ENCODE data around the gene CLIP4.
A peak's percentile ranks its signal among the peaks of the same experiment; 100 is the strongest.

Gene CLIP4

DNA sequence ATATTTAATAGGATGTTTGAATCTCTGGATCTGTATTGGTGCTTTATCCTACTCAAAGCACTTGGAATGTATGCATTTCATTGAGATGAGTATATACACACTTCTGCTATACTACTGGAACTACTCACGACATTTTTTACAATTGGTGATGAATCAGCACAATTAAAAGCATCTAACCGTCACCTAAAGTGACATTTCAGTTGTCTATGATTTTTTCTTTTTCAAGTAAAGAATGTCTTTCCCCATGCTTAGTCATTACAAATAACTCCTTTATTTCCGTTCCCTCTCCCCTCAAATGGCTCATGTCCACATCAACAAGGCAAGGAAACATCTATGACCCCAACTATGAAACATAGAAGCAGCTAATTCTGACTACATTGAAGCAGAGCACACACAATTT, 77.3 kb downstream of the CLIP4 start:
- no peak for DNase-seq

DNA sequence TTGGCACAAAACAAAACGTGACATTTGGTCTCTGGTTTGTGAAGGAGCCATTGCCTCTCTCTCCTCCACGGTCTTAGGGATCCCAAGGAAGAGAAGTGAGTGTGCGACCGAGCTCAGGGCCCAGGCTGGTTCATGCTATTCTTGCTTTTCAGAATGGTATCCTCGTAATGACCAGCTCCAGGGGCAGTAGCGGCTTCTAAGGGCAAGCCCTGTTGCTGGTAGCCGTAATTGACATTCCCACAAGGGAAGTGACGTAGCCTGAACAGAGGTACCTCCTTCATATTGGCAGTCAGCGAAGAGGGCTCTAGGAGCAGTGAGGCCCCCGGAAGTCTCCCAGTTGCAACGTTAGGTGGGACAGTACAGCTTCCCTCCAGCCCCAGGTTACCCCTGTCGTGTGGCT, 77.9 kb downstream of the CLIP4 start:
- no peak for DNase-seq

DNA sequence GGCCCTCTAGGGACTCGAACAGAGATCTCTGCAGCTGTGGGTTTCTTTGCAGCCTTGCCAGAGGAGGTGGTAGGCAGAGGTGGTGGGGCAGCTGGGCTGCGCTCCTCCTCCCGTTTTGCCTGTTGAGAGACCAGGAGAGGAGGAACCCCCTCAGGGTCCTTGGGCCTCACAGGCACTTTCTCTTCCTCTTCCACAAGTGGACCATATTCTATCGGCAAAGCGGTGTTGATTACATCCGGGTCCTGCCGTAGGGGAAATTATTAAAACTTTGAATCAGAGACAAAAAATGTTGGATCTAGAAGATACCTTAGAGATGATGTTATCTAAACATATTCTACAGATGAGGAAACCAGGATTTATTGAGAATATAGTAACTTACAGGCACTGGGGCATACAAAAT, 78.5 kb downstream of the CLIP4 start:
- DNase-seq, result no peak

- DNase-seq, result no peak
Observed at GRCh38 chr2:29195796-29196195, 80.6 kb downstream of the CLIP4 start.

GRCh38 chr2:29196792-29197788, 81.9 kb downstream of the CLIP4 start:
- peak; percentile 71 to 80 for DNase-seq

- no peak for DNase-seq
Observed at GRCh38 chr2:29201979-29202378, 86.8 kb downstream of the CLIP4 start.

- no peak for DNase-seq
Observed at GRCh38 chr2:29202819-29203495, 87.7 kb downstream of the CLIP4 start.

GRCh38 chr2:29206941-29207340, 91.7 kb downstream of the CLIP4 start:
- no peak for DNase-seq

GRCh38 chr2:29207352-29208148, 92.3 kb downstream of the CLIP4 start:
- no peak for DNase-seq

DNA sequence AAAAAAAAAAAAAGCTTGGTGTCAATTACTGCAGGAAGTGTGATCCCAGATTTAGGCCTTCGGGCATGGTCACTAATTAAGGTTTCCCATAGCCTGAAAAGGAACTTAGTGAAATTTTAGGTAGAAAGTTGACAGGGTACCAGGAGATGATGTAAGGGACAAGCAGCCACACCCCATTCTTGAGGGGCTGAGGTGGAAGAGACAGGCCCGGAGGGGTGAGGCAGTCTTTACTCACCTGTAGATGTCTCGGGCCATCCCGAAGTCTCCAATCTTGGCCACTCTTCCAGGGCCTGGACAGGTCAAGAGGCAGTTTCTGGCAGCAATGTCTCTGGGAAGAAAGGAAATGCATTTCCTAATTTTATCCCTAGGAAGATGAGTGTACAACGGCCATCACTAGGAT, 94.3 kb downstream of the CLIP4 start:
- no peak for DNase-seq

DNA sequence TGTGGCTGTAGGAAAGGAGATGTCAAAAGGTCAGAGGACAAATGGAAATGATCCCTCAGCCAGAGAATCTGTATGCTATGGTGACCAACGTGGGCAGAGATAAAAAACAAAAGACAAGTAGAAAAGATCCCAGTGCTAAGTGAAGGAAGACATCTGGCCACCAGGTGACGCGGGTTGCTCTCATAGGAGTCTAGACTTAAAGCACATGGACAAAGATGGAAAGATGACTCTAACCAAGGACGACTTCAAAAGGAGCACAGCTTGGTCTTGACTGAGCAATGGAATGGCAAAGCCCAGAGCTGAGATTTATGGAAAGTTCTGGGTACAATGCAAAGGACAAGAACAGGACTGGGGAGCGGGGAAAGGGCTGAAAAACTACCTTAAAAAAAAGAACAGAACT, 96.8 kb downstream of the CLIP4 start:
- no peak for DNase-seq

DNA sequence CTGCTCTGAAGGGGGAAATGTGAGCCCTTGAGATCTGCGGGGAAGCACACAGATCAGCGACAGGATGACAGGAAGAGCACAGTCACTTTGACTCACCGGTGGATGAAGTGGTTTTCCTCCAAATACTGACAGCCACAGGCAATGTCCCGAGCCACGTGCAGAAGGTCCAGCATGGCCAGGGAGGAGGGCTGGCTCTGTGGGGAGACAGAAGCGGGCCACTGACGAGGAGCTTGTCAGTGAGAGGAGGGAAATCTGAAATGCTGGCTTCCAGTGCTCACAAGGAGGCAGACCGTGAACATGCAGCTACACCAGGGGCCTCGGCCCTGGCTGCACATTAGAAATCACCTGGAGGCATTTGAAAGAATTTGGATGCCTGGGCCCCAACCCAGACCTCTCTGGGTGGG, 98.7 kb downstream of the CLIP4 start:
- DNase-seq, result no peak

DNA sequence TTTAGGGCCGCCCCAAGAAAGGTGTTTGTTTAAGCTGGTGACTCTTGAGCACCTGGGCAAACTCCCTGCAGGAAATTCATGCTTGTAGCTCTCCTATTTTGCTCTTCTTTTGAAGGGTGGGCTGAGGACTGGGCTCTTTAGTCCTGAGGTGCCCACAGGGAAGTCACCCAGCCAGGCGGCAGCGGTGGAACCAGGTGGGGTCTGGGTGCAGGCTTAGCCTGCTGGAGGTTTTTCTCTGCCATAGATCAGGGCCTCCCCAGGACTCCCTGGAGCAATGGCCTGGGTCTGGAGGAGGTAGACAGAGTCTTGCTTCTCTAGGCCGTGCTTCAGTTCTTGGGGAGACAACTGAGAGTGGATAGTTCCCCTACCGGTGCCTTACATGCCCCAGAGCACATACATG, 99.9 kb downstream of the CLIP4 start:
- DNase-seq, result no peak

DNA sequence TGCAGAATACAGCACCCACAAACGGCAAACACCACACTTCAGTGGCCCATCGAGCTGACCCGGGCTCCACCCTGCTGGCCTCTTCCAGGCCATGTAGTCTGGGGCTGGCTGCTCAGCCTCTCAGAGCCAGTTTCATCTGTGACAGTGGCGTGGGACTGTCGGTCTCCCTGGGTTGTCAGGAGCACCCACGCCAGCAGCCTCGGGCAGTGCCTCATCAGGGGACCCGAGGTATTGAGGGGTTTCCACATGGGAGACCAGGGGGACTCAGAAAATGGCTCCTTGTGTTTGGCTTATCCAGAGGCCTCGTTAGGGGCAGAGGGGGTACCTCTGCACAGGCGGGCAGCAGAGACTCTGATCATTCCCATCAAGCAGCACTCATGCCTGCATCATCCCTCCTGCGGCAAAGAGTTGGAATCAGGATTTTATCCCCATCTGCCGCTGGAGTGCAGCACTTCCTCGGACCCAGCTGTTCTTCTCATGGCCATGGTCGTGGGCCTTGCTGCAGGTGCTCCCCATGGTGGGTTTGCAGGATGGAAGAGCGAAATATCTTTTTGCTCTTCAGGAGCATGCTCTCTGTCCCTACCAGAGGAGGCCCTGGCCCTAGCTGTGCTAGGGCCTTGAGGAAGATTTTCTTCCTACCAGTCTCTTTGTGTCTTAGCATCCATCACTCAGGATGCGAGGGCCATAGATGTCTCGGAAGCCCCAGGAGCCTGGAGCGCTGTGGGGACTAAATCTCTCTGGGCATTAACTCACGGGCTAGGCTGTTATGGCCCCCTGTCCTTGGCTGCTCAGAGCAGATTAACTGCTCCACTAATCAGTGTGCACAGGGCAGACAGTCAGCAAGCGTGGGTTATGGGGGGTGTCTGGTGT, 100.8 kb downstream of the CLIP4 start:
- DNase-seq, result no peak

- no peak for DNase-seq
Observed at GRCh38 chr2:29216609-29216909, 101.3 kb downstream of the CLIP4 start.

DNA sequence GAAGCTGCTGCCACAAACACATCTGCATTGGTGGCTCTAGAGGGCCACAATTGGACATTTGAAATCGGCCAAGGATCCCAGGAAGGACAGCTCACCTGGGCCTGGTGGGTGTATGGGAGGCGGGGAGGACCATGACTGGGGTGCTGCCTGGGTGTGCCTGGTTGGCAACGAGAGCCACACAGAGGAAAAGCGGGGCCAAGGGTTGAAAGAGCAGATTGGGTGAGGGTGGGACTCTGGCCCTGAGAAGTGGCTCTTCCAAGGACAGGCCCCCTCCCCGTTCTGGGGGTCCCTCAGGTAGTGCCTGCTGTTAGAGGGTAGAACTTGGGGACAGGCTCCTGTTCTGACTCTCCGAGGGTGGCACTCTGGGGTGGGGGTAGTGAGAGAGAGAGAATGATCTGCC, 102.9 kb downstream of the CLIP4 start:
- no peak for DNase-seq

DNA sequence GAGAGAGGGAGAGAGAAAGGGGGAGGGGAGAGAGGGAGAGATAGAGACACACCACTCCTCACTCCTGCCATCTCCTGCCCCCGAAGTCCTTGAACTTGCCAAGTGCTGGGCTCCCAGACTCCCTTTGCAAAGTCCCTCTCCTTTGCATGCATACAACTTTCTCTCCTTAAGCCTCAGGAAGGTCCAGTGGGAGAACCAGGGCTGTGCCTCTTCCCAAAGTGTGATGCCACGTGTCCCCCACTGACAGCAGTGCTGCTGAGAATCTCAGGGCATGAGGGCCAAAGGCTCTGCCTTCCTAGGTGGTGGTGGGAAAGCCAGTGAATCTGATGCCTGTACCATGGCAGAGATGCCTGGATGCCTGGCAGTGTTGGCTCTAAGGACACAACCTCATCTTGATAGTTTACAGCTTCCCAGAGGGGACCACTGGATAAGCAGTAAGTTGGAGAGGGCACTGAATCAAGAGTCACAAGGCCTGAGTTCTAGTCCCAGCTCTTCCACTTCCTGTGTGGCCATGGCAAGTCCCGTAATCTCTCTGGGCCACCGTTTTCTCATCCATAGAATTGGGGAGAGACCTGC, 103.4 kb downstream of the CLIP4 start:
- no peak for DNase-seq

- DNase-seq, result no peak
Observed at GRCh38 chr2:29219374-29219773, 104.2 kb downstream of the CLIP4 start.

- DNase-seq, result no peak
Observed at GRCh38 chr2:29220506-29221270, 105.5 kb downstream of the CLIP4 start.

DNA sequence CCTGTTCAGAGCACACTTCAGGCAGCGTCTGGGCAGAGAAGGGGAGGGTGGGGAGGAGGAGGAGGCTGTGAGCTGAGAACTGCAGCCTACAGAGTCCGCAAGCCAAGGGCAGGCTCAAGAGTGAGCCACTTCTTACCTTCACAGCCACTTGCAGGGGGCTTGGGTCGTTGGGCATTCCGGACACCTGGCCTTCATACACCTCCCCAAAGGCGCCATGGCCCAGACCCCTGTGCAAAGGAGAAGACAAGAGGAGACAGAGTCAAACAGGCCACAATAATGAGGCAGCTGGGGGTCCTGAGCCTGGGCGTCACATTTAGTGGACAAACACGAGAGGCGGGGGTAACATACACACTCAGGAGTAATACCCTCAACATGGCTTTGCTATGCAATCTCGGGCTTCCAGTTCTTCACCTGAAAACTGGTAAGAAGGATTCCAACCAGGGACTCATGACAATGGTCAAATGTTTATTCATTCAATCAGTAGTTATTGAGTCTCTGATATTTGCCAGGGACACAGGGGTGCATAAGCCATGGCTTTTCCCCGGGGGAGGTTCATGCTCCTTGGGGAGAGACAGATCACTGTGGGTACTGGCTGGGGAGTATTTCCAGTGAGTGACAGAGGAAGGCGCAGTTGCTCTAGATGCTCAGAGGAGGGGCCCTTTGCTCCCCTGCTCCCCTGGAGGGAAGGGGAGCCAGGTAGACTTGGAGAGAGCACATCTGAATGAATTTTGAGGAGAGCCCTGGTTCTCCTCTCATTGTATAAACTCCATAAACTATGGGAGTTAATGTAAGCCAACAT, 107.4 kb downstream of the CLIP4 start:
- no peak for DNase-seq

DNA sequence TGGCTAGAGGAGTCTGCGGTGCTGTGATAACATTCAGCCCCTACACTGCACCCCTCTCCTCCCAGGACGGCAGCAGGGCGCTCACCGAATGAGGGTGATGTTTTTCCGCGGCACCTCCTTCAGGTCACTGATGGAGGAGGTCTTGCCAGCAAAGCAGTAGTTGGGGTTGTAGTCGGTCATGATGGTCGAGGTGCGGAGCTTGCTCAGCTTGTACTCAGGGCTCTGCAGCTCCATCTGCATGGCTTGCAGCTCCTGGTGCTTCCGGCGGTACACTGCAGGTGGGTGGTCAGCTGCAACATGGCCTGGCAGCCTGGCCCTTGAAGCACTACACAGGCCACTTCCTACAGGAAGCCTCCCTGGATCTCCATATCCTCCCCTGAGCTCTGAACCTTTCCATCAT, 108.0 kb downstream of the CLIP4 start:
- DNase-seq, result no peak
